ELF-1 (cell line): ENCODE measurements around the gene CAMK2B.
"Not testable (repeated sequence)": the region's sequence is repeated elsewhere in the genome, so short reads cannot be mapped to it uniquely, and the experiment has no call there.

Source experiments
- DNase-seq: peaks from one replicate; pipeline ENCODE4 v3.0.0-alpha.2; 2016; ENCODE audit warnings: low read depth, low spot score

Gene CAMK2B

DNA sequence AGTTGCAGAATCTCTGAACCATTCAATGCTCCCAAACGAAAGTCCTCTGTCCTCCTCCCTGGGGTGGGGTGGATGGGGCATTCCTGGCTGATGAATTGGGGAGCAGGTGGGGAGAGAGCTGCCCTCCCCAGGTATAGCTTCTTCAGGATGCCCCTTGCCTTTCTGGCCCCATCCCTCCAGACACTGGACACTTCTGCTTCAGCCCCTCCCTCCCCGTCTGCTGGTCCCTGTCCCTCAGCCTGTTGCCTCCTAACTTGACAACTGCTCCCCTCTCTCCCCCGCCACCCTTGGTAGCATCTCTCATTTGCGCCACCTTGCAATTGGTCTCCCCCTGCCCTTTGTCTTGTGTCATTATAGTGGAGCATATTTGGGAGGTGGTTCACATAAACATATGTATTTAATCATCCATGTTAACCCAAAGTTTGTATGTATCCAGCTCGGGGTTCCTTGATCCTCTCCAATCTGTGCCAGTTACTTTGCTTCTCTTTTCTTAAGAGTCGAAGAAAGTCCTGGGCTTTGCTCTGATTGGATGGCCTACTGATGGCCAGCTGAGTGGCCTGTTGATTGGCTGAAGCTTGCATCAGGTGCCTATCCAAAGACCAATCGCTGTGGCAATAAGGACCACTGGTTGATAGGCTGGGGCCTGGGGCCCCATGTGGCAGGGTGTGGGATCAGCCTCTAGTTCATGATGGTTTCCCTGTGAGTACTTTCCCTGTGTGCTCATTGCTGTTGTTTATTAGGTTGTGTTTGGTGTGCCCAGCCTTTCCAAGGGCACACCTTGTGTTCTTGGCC is 132.2 kb downstream of the CAMK2B start:
- DNase-seq: no peak

GRCh38 chr7:44191171-44191570 is 134.2 kb downstream of the CAMK2B start:
- DNase-seq: no peak

GRCh38 chr7:44189993-44190872 is 135.2 kb downstream of the CAMK2B start:
- DNase-seq: no peak

DNA sequence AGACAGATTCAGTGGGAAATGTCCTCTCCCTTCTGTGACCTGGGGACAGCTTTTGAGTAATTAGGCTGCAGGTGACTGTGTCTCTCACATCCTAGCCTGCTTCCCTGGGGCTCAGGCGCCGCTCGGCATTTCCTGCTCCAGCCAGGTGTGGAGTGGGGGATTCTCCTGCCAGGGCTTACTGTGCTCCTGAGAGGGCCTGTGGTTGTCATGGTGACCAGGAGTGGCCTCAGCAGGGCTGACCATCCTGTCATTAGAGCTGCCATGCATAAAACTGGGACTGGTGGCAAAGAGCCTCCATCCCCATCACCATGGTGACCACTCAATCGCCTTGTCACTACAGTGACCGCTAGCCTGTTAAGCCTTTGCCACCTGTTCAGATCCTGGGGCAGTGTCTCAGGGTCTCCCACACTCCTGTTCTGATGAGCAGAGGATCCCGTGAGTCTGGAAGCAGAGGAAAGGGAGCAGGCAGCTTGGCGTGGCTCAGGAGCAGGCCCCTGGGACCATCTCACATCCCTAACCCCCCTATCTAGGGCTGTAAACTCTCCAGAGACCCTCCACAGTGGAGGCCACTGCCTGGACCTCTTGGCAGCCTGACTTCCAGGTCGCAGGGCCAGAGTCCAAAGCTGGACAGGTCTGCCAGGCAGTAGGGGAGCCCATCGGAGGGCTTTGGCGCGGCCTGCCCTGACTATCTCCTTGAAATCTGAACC is 136.0 kb downstream of the CAMK2B start, which contains the start of gene GCK:
TSS of gene GCK (minus strand) at position 154 of the 707 bp plus-strand sequence. CDS start 486 bp downstream, outside the sequence.
- DNase-seq: no peak

GRCh38 chr7:44188480-44189225 is 136.7 kb downstream of the CAMK2B start:
- DNase-seq: no peak

DNA sequence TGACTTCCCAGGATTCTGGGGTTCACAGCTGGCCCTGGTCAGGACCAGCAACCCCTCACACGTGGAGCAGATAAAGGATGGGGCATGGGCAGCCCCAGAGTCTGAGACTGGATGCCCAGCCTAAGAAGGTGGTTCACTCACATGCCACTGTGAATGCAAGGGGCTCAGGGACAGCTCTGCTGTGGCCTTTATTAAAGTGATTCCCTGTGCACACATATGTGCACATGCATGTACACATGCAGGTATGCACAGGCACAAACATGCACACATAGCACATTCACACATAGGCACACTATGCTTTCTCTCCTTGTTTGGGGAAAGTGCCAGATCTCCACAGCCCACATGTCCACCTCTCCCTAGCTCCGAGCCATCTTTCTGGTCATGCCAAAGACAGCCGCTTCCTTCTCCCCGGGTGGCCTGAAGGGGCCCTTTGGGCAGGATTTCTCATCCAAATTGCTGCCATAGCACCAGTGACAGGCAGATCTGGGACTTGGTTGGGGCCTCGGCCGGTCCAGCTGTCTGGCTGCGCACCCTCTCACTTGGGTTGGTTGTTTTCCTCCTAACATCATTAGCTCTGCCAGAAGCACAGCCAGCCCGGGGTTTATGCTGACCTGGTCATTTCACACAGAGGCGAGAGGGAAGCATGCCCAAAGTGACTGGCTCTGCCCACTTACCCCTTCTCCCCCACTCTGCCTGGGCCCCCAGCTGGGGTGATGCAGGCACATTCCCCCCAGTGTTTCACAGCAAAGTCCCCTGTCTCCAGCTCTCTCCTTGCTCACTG is 137.6 kb downstream of the CAMK2B start:
- DNase-seq: no peak

GRCh38 chr7:44186736-44187135 is 138.7 kb downstream of the CAMK2B start:
- no peak for DNase-seq

- DNase-seq: no peak
Observed at GRCh38 chr7:44185729-44186128, 139.7 kb downstream of the CAMK2B start.

DNA sequence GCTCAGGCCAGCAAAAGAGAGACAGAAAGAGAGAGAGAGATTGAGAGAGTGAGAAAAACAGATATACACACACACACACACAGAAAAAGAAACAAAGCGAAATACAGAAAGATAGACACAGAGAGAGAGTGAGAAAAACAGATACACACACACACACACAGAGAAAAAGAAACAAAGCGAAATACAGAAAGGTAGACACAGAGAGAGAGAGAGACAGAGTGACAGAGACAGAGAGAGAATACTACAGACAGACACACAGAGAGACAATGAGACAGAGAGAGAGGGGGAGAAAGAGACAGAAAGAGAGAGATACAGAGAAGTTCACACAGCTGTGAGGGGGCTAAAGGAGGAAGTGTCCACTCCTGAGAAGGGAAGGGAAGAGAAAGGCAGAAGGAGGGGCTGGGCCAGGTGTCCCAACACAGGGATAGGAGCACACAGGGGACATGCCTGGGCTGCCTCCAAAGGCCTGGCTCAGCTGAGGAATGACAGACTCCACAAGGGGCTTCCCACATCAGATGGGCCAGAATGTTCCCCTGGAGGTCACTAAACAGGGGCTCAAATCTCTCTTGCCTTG is 140.4 kb downstream of the CAMK2B start:
- no peak for DNase-seq

GRCh38 chr7:44184206-44184872 is 141.1 kb downstream of the CAMK2B start:
- DNase-seq: peak; percentile 66

DNA sequence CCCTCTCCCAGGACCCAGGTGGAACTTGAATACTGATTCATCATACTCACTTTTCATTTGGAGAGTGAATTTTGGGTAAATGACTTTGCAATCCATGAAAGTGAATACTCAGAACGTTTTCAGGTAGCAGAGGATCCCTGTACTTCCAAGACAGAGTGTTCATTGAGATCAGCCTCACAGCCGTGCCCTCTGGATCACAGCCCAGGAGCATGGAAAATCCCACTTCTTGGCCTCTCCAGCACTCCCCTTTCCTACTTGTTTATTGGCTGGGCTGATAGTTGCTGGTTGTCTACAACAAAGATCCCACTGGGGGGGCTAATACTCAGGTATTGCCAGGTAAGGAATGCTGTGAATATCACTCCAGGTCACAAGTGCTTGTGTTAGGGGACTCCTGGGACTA is 142.0 kb downstream of the CAMK2B start:
- DNase-seq: no peak

DNA sequence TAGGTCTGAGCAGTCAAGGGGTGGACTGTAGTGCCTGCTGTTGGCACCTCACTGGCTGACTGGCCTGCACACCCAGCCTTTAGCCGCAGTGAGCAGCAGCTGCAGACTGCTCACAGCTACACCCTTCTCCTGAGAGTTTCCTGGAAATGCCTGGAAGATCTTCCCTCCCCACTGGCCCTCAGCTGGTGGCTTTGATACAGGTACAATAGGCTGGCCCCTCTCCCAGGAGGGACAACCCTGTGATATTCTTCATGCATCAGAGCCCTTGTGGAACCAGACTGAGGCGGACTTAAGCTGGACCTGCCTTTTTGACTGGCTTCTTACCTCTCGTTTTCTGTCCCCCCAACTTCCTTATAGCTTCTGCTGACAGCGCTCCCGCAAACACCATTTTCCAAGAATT is 142.6 kb downstream of the CAMK2B start:
- no peak for DNase-seq

GRCh38 chr7:44180631-44181030 is 144.8 kb downstream of the CAMK2B start:
- DNase-seq: no peak

- peak; percentile 30 for DNase-seq
Observed at GRCh38 chr7:44177570-44178131, 147.7 kb downstream of the CAMK2B start.

DNA sequence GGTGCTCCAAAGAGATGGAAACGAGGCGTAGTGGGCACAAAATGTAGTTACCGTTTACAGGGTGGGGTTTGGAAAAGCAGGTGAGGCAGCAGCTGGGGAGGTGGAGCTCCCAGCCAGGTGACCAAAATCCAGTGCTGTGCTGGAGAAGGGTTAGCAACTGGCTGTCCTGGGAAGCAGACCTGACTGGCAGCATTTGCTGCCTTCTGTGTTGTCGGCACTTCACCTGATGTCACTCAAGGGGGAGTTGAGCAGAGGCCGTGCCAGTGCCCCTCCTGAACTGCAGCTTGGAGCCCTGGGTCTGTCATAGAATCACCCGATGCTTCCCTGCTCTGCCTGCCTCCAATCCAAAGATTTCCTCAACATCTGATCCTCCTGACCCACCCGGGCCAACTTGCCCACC is 148.9 kb downstream of the CAMK2B start:
- no peak for DNase-seq

DNA sequence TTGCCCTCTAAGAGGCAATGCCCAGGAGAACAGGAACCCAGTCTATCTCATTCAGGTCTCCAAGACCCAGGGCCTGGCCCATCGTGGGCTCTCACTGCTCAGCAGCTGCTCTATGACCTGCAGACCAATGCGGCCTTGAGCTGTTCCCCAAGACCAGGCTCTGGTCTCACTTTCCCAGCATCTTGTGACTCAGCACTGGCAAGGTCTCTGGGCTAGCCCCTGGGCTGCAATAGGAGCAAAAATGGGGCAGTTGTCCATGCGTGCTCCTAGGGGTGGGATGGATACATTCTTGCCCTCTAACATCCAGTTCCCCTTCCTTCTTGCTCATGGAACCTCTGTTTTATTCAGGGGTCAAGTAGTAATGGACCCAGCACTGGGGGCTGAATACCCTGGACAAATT is 149.7 kb downstream of the CAMK2B start:
- no peak for DNase-seq

- not testable (repeated sequence) for DNase-seq
Observed at GRCh38 chr7:44174694-44174948, 150.8 kb downstream of the CAMK2B start.

DNA sequence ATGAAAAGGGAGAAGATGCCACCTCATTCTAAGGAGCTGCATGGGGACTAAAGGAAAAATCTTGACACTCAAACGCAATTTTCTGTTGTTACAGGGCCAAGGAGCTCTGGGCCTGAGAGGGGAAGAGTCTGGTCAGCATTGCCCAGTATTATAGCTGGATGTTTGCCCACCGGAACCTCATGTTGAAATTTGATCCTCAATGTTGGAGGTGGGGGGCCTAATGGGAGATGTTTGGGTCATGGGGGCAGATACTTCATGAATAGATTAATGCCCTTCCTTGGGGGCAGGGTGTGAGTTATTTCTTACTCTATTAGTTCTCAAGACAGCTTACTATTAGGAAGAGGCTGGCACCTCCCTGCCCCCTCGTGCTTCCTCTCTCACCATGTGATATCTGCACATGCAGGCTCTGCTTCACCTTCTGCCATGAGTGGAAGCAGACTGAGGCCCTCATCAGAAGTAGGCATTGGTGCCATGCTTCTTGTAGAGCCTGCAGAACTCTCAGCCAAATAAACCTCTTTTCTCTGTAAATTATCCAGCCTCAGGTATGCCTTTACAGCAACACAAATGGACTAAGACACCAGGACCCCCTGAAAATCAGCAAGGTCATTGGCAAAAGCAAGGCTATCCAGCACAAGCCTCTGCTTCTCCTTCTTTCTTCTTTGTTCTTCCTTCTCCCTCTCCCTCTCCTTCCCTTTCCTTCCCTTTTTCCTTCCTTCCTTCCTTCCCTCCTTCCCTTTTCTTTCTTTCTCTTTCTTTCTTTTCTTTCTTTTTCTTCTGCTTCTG is 151.3 kb downstream of the CAMK2B start:
- no peak for DNase-seq
